22Rv1 (cell line): ENCODE results near the gene EIF3A.

Experiments
- CTCF ChIP-seq: fragments of 450-650 bp; IDR thresholded peaks from 2 replicates; pipeline ENCODE4 v1.5.1; 2017; ENCODE audit warnings: mild to moderate bottlenecking
- ZFX ChIP-seq: fragments of 450-650 bp; IDR thresholded peaks from 2 replicates; pipeline ENCODE4 v1.6.1; 2017; ENCODE audit warnings: antibody characterized with exemption, borderline replicate concordance

GRCh38 chr10:119031496-119032059 lies 49.0 kb downstream of the EIF3A start:
- TF ChIP-seq CTCF (no peak), ZFX (no peak)
